Testis (tissue), 3 donors: ENCODE results near the gene RAB40B. TPM values are rescaled to one million over a fixed set of nuclear protein-coding genes. Genes with fewer than 3 reads are reported as not detected.

Experiments
- DNase-seq: peaks from one replicate; pipeline ENCODE4 v3.0.0-alpha.2; 2019
- H3K27ac ChIP-seq, 2 donors: fragments of 200-600 bp; sonication (generic); one replicate each; pipeline ENCODE4 v1.5.1; 2019
- H3K27me3 ChIP-seq: fragments of 200-600 bp; sonication (generic); one replicate; pipeline ENCODE4 v1.5.1; 2019
- H3K36me3 ChIP-seq: fragments of 200-600 bp; sonication (generic); one replicate; pipeline ENCODE4 v1.5.1; 2017; ENCODE audit warnings: low read depth; ENCODE audit errors: missing control alignments
- H3K4me1 ChIP-seq: fragments of 200-600 bp; sonication (generic); one replicate; pipeline ENCODE4 v1.5.1; 2019
- H3K4me3 ChIP-seq, 2 donors: fragments of 200-600 bp; sonication (generic); one replicate each; pipeline ENCODE4 v1.5.1; 2017 to 2019
- H3K9me3 ChIP-seq: fragments of 200-600 bp; sonication (generic); one replicate; pipeline ENCODE4 v1.5.1; 2017
- POLR2A ChIP-seq: fragments of 450-650 bp; IDR thresholded peaks from one replicate; pipeline ENCODE4 v1.6.1; 2017; ENCODE audit warnings: antibody characterized with exemption, mild to moderate bottlenecking, moderate library complexity
- WGBS, 2 donors: methylation state at CpG; one replicate each; pipeline ENCODE4 v1.1.5; 2018; 5-methylcytosine and 5-hydroxymethylcytosine counted together
- intact Hi-C: fragments of 100-400 bp; cut with DNase I; formaldehyde crosslinking; loops from one replicate; pipeline ENCODE4 v1.15.1; 2023; ENCODE audit warnings: low total_unique reads
- polyA plus RNA-seq: library from polyadenylated mRNA; stranded (reverse); fragments of 350-450 nt; fragmentation: Illumina TruSeq; extraction: RNeasy Lipid Tissue Mini Kit (QIAGEN cat#74804); gene quantifications from one replicate; pipeline ENCODE4 v1.2.3, GENCODE V29; 2014; ENCODE audit warnings: low read depth, low replicate concordance; ENCODE audit not compliant: insufficient read depth
- total RNA-seq, 2 donors: library from RNA; depleted of rRNA; stranded (reverse); fragments of >200 nt; gene quantifications; one replicate each; pipeline ENCODE4 v1.2.3, GENCODE V29; 2016
- TF ChIP-seq, protein P1 (sequence below), 3 experiments: fragments of 450-650 bp in 2 of 3; fragments of 200-600 bp in 1 of 3; sonication (generic) in 1 of 3; IDR thresholded peaks; one replicate each; pipeline ENCODE4 v1.5.1; 2016 to 2019; ENCODE audit warnings: antibody characterized with exemption in 3 of 3, mild to moderate bottlenecking in 2 of 3, moderate library complexity in 1 of 3

RAB40B gene
- total and polyA plus RNA-seq, 3 donors from 2014 or later, result 9.4 to 16.4 (median 13.5) TPM

GRCh38 chr17:82686366-82687324 is 11.9 kb downstream of the RAB40B start:
- 88 to 92% methylated on average over 13 to 19 of the region's 19 CpGs for WGBS, 2 donors
- TF ChIP-seq, protein P1, sequence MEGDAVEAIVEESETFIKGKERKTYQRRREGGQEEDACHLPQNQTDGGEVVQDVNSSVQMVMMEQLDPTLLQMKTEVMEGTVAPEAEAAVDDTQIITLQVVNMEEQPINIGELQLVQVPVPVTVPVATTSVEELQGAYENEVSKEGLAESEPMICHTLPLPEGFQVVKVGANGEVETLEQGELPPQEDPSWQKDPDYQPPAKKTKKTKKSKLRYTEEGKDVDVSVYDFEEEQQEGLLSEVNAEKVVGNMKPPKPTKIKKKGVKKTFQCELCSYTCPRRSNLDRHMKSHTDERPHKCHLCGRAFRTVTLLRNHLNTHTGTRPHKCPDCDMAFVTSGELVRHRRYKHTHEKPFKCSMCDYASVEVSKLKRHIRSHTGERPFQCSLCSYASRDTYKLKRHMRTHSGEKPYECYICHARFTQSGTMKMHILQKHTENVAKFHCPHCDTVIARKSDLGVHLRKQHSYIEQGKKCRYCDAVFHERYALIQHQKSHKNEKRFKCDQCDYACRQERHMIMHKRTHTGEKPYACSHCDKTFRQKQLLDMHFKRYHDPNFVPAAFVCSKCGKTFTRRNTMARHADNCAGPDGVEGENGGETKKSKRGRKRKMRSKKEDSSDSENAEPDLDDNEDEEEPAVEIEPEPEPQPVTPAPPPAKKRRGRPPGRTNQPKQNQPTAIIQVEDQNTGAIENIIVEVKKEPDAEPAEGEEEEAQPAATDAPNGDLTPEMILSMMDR (IDR thresholded peaks at IDR 0.05), result no peak
- TF ChIP-seq POLR2A, result no peak
- DNase-seq, result no peak
- H3K27me3 ChIP-seq, result no peaks in the 10 kb centered on the region
- no peaks in the 10 kb centered on the region for H3K9me3 ChIP-seq
- intact Hi-C loops, result no loop called here
- no peaks in the 10 kb centered on the region for H3K36me3 ChIP-seq
- no peak overlapping the region for H3K27ac ChIP-seq
- H3K4me1 ChIP-seq, result no peaks in the 10 kb centered on the region
- H3K4me3 ChIP-seq, result no peak overlapping the region

DNA sequence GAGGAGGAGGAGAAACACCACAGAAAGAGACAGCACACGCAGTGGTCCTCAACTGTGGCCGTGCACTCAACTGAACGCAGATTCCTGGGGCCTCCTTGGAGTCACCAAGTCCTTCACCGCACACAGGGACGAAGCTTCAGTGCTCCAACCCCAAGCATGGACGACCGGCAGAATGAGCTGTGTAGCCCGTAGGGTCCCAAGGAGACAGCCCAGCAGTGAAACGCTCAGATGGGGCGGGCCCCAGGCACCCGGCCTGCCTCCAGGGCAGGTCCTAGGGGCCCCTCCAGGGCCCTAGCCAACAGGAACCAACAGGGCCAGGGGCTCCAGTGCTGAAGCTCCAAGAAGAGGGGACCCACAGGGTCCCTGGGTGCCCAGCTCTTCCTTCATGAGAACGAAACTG is 13.2 kb downstream of the RAB40B start:
- DNase-seq, result no peak
- WGBS, 2 donors, result 96 to 97% methylated on average over 6 to 12 of the region's 12 CpGs
- Histone ChIP-seq H3K36me3 (no peaks in the 10 kb centered on the region), H3K27me3 (no peaks in the 10 kb centered on the region), H3K4me3 (no peak overlapping the region), H3K9me3 (no peaks in the 10 kb centered on the region), H3K27ac (no peak overlapping the region), H3K4me1 (no peaks in the 10 kb centered on the region)
- intact Hi-C loops, result no loop called here
- no peak for TF ChIP-seq POLR2A
- TF ChIP-seq, protein P1 (IDR thresholded peaks at IDR 0.05), result no peak

- DNase-seq, result no peak
- Histone ChIP-seq H3K36me3 (no peaks in the 10 kb centered on the region), H3K27me3 (no peaks in the 10 kb centered on the region), H3K4me3 (no peak overlapping the region), H3K9me3 (no peaks in the 10 kb centered on the region), H3K4me1 (no peaks in the 10 kb centered on the region), H3K27ac (no peak overlapping the region)
- TF ChIP-seq POLR2A, result no peak
- TF ChIP-seq, protein P1 (IDR thresholded peaks at IDR 0.05), result no peak
- intact Hi-C loops, result no loop called here
- 87 to 88% methylated on average over 12 to 13 of the region's 13 CpGs for WGBS, 2 donors
Measured at GRCh38 chr17:82684228-82684841, 14.2 kb downstream of the RAB40B start.

- no peak for DNase-seq
- Histone ChIP-seq H3K4me3 (no peak overlapping the region), H3K27ac (no peak overlapping the region), H3K4me1 (no peaks in the 10 kb centered on the region), H3K27me3 (no peaks in the 10 kb centered on the region), H3K9me3 (no peaks in the 10 kb centered on the region), H3K36me3 (no peaks in the 10 kb centered on the region)
- 100% methylated on average over 1 of the region's 1 CpG for WGBS, 2 donors
- TF ChIP-seq, protein P1 (IDR thresholded peaks at IDR 0.05), result no peak
- TF ChIP-seq POLR2A, result no peak
- intact Hi-C loops, result no loop called here
Measured at GRCh38 chr17:82683534-82683933, 15.0 kb downstream of the RAB40B start.
